Measurements from ENCODE around the gene ELOVL3. TPM values are rescaled to one million over a fixed set of nuclear protein-coding genes. Genes with fewer than 3 reads are reported as not detected.

The ELOVL3 gene
- total RNA-seq, 2 experiments from 2014 or later = 0.48 TPM; not detected in 1

DNA sequence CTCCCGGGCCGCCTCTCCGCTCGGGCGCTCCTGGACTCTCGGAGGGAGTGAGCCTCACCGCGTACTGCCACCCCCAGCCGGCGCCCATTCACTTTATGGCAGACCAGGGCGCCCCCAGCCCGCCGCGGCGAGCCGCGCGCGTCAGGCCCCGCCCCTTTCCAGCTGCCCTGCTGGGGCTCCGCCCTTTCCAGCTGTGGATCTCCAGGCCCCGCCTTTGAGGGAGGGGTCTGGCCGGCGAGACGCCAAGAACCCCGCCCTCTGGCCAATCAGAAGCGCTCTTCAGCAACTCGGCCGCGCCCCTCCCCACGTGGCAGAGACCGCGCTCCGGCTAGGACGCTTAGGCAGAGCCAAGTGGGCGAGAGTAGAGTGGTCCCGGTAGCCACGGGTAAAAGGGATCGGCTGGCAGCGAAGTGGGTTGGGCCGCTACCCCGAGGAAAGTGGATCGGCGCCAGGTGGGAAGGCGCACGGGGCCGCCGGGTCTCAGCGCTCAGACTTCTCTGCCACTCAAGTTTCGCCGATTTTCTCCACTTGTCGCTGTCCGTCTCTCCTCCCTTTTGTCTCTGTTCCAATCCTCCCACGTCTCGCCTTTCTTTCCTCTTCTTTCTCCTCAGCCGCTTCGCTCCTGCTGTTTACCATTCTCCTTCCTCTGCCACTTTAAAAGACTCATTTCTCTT, 15.5 kb downstream of the ELOVL3 start, which contains the start of gene PITX3:
TSS of gene PITX3 (minus strand) at position 69 of the 674 bp plus-strand sequence. CDS start 9,432 bp downstream, outside the sequence.
- Histone ChIP-seq H4K20me1 (ENCODE audit: insufficient read depth, low read length) (peaks cover 5% of the 10 kb centered on the region; the same call in 1 of the 2 replicates), H3K4me3 (ENCODE audit: low read depth, low read length, poor library complexity, severe bottlenecking) (peak within 1 kb of the TSS; percentile 44), H3K9me3 (ENCODE audit: low read length) (no peaks in the 10 kb centered on the region), H3K27ac (ENCODE audit: low read depth, low read length, poor library complexity, severe bottlenecking) (no peak within 1 kb of the TSS), H3K36me3 (ENCODE audit: insufficient read depth, low read length) (no peaks in the 10 kb centered on the region), H2AFZ (ENCODE audit: low read length) (peak within 1 kb of the TSS; percentile 7; the same call in 1 of the 2 replicates), H3K4me1 (ENCODE audit: insufficient read depth, low read length, poor library complexity, severe bottlenecking) (peaks cover 12% of the 10 kb centered on the region), H3K9me2 (ENCODE audit: insufficient read depth, low read length) (no peaks in the 10 kb centered on the region), H3K79me2 (ENCODE audit: insufficient read depth, low read depth, low read length) (peaks cover 10% of the 10 kb centered on the region), H3K4me2 (ENCODE audit: low read length) (peak within 1 kb of the TSS; percentile 52)
- ChIA-PET POLR2A (interaction anchor here (0.6 to 1.0 kb wide), 2 partner anchors 30 to 38 kb away, joined by 3 to 5 read pairs; no protein-coding TSS in a partner anchor), CTCF (ENCODE audit: unreplicated experiment) (no interaction called here)
- intact Hi-C loops (cut with micrococcal nuclease; ENCODE audit: unreplicated experiment) = no loop called here
- DNase-seq (ENCODE audit: low spot score) = peak; percentile 85
- TF ChIP-seq, protein P1, sequence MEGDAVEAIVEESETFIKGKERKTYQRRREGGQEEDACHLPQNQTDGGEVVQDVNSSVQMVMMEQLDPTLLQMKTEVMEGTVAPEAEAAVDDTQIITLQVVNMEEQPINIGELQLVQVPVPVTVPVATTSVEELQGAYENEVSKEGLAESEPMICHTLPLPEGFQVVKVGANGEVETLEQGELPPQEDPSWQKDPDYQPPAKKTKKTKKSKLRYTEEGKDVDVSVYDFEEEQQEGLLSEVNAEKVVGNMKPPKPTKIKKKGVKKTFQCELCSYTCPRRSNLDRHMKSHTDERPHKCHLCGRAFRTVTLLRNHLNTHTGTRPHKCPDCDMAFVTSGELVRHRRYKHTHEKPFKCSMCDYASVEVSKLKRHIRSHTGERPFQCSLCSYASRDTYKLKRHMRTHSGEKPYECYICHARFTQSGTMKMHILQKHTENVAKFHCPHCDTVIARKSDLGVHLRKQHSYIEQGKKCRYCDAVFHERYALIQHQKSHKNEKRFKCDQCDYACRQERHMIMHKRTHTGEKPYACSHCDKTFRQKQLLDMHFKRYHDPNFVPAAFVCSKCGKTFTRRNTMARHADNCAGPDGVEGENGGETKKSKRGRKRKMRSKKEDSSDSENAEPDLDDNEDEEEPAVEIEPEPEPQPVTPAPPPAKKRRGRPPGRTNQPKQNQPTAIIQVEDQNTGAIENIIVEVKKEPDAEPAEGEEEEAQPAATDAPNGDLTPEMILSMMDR (conservative IDR thresholded peaks at IDR 0.05; ENCODE audit: low read length) = no peak
- TF ChIP-seq EZH2phosphoT487 (IDR thresholded peaks at IDR 0.05; ENCODE audit: borderline replicate concordance, low read depth, low read length) = no peak
- BruUV-seq (replicated peaks) = no TSS peak

DNA sequence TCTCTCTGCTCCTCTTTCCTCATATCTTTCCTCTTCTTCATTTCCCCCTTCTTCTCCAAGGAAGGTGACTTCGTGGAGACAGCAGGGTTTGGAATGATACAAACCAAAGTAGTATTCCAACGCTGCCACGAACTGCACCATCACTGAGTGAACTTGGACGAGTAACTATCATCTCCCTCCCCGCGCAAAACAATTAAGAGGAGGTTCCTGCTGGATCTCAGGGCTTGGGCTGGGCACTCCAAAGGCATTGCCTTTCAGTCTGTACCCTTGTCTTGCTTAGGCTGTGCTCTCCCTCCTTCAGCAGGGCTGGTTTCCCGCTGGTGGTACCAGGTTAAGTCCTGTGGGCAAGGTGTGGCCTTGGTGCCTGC, 16.0 kb downstream of the ELOVL3 start:
- TF ChIP-seq EZH2phosphoT487 (IDR thresholded peaks at IDR 0.05; ENCODE audit: borderline replicate concordance, low read depth, low read length) = no peak
- TF ChIP-seq, protein P1 (conservative IDR thresholded peaks at IDR 0.05; ENCODE audit: low read length) = no peak
- H3K4me2 ChIP-seq (ENCODE audit: low read length) = 0 out of 2 replicates have a peak overlapping the region, but pooled peaks have one; percentile 52
- no peak for DNase-seq (ENCODE audit: low spot score)
- POLR2A ChIA-PET = interaction anchor here (0.6 to 1.0 kb wide), 2 partner anchors 30 to 37 kb away, joined by 3 to 5 read pairs; no protein-coding TSS in a partner anchor
- H2AFZ ChIP-seq (ENCODE audit: low read length) = peak overlapping the region; percentile 7; the same call in 1 of the 2 replicates
- no peaks in the 10 kb centered on the region for H3K36me3 ChIP-seq (ENCODE audit: insufficient read depth, low read length)
- H4K20me1 ChIP-seq (ENCODE audit: insufficient read depth, low read length) = peaks cover 7% of the 10 kb centered on the region; the same call in 1 of the 2 replicates
- CTCF ChIA-PET (ENCODE audit: unreplicated experiment) = no interaction called here
- H3K4me1 ChIP-seq (ENCODE audit: insufficient read depth, low read length, poor library complexity, severe bottlenecking) = peaks cover 17% of the 10 kb centered on the region
- H3K4me3 ChIP-seq (ENCODE audit: low read depth, low read length, poor library complexity, severe bottlenecking) = no peak overlapping the region
- H3K9me2 ChIP-seq (ENCODE audit: insufficient read depth, low read length) = no peaks in the 10 kb centered on the region
- BruUV-seq (replicated peaks) = no TSS peak
- intact Hi-C loops (cut with micrococcal nuclease; ENCODE audit: unreplicated experiment) = no loop called here
- H3K79me2 ChIP-seq (ENCODE audit: insufficient read depth, low read depth, low read length) = peaks cover 16% of the 10 kb centered on the region
- no peaks in the 10 kb centered on the region for H3K9me3 ChIP-seq (ENCODE audit: low read length)
- no peak overlapping the region for H3K27ac ChIP-seq (ENCODE audit: low read depth, low read length, poor library complexity, severe bottlenecking)

DNA sequence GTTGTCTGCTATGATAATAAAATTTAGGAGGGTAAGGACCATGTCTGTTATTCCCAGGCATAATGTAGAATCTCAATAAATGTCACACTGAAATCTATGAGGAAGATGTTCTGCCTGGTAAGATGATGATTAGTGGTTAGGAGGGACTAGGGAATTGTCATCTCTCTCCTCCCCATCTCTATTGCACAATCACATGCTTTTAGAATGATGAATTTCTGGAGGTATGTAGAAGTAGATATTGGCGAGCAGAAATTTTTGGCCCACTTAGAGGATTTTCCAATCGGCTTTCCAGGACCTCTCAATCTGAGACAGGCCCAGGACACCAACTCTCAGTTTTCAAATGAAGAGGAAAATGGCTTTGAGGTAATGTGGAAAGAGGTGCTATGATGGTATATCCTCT, 17.2 kb downstream of the ELOVL3 start:
- POLR2A ChIA-PET = no interaction called here

More for the DNA sequence above, 17.2 kb downstream of the ELOVL3 start:
- CTCF ChIA-PET (ENCODE audit: unreplicated experiment) = no interaction called here
- Histone ChIP-seq H3K4me2 (ENCODE audit: low read length) (no peak overlapping the region), H3K36me3 (ENCODE audit: insufficient read depth, low read length) (peaks cover 9% of the 10 kb centered on the region; the same call in 1 of the 2 replicates), H3K4me3 (ENCODE audit: low read depth, low read length, poor library complexity, severe bottlenecking) (no peak overlapping the region), H4K20me1 (ENCODE audit: insufficient read depth, low read length) (peaks cover 15% of the 10 kb centered on the region; the same call in 1 of the 2 replicates), H2AFZ (ENCODE audit: low read length) (no peak overlapping the region), H3K9me3 (ENCODE audit: low read length) (no peaks in the 10 kb centered on the region), H3K4me1 (ENCODE audit: insufficient read depth, low read length, poor library complexity, severe bottlenecking) (peaks cover 29% of the 10 kb centered on the region), H3K27ac (ENCODE audit: low read depth, low read length, poor library complexity, severe bottlenecking) (no peak overlapping the region), H3K79me2 (ENCODE audit: insufficient read depth, low read depth, low read length) (peaks cover 28% of the 10 kb centered on the region), H3K9me2 (ENCODE audit: insufficient read depth, low read length) (no peaks in the 10 kb centered on the region)
- intact Hi-C loops (cut with micrococcal nuclease; ENCODE audit: unreplicated experiment) = no loop called here
- TF ChIP-seq EZH2phosphoT487 (IDR thresholded peaks at IDR 0.05; ENCODE audit: borderline replicate concordance, low read depth, low read length) = no peak
- TF ChIP-seq, protein P1 (conservative IDR thresholded peaks at IDR 0.05; ENCODE audit: low read length) = no peak
- BruUV-seq (replicated peaks) = no TSS peak
- no peak for DNase-seq (ENCODE audit: low spot score)

Measured in OCI-LY7 (cell line).